ENCODE results near the gene MYL6B. TPM values are rescaled to one million over a fixed set of nuclear protein-coding genes. Genes with fewer than 3 reads are reported as not detected.
"Not testable (repeated sequence)": the region's sequence is repeated elsewhere in the genome, so short reads cannot be mapped to it uniquely, and the experiment has no call there.

Gene MYL6B
- total and polyA plus RNA-seq, 2 experiments from 2014 or later, result 96.9 to 164 TPM

- Mint-ChIP-seq H3K36me3 (ENCODE audit: low read depth) (peaks cover 20% of the 10 kb centered on the region), H3K4me3 (peak overlapping the region; percentile 22; the same call in 1 of the 3 replicates), H3K4me1 (peaks cover 27% of the 10 kb centered on the region), H3K27ac (peak overlapping the region; percentile 7; the same call in 1 of the 2 replicates), H3K27me3 (ENCODE audit: insufficient read depth, low read depth, poor library complexity) (peaks cover 15% of the 10 kb centered on the region), H3K9me3 (peaks cover 6% of the 10 kb centered on the region; the same call in 2 of the 3 replicates)
- no peak overlapping the region for H3K27ac ChIP-seq (ENCODE audit: low read depth)
- no peaks in the 10 kb centered on the region for H3K36me3 ChIP-seq (ENCODE audit: insufficient read depth)
- peaks cover 8% of the 10 kb centered on the region for H3K79me2 ChIP-seq (replicated peaks; ENCODE audit: insufficient read depth)
- ATAC-seq, result no peak
- H3K27me3 ChIP-seq (ENCODE audit: insufficient read depth), result no peaks in the 10 kb centered on the region
- 0 out of 2 replicates have a peak, but pooled peaks cover 5% of the 10 kb centered on the region for H3K9me2 ChIP-seq (ENCODE audit: insufficient read depth)
- peaks cover 4% of the 10 kb centered on the region for H3K4me1 ChIP-seq (ENCODE audit: insufficient read depth)
- peak; percentile 91 to 98 for TF ChIP-seq CTCF (conservative IDR thresholded peaks at IDR 0.05; ENCODE audit: low read depth in 2 of 2)
- no peak for TF ChIP-seq EZH2phosphoT487 (IDR thresholded peaks at IDR 0.05; ENCODE audit: unreplicated experiment)
- 0 out of 2 replicates have a peak, but pooled peaks have one; percentile 3 for TF ChIP-seq CREB1 (CRISPR knock-in tag; IDR thresholded peaks at IDR 0.05; ENCODE audit: low read depth)
- TF ChIP-seq ZNF114 (CRISPR knock-in tag; IDR thresholded peaks at IDR 0.05), result 0 out of 2 replicates have a peak, but pooled peaks have one; percentile 66
- no peak for TF ChIP-seq JUNB (IDR thresholded peaks at IDR 0.05; ENCODE audit: unreplicated experiment)
- H2AFZ ChIP-seq, result 0 out of 2 replicates have a peak overlapping the region, but pooled peaks have one; percentile 3
- no peak overlapping the region for H3K4me3 ChIP-seq
- H3K4me2 ChIP-seq, result no peak overlapping the region
- H4K20me1 ChIP-seq (replicated peaks; ENCODE audit: insufficient read depth), result no peaks in the 10 kb centered on the region; the same call in 1 of the 2 replicates
- peak; percentile 96 for DNase-seq (ENCODE audit: low spot score)
- H3F3A ChIP-seq (replicated peaks; ENCODE audit: low read depth), result peaks cover 5% of the 10 kb centered on the region; the same call in 1 of the 2 replicates
These were observed 40.7 kb downstream of the MYL6B start for GRCh38 chr12:56193025-56193578.

- H3K4me3 Mint-ChIP-seq; H3F3A ChIP-seq (replicated peaks; ENCODE audit: low read depth); H3K36me3 ChIP-seq (ENCODE audit: insufficient read depth); H3K9me3 Mint-ChIP-seq; H3K79me2 ChIP-seq (replicated peaks; ENCODE audit: insufficient read depth); H3K4me1 ChIP-seq (ENCODE audit: insufficient read depth); H3K27ac Mint-ChIP-seq; ATAC-seq; H3K27me3 ChIP-seq (ENCODE audit: insufficient read depth); H3K9me2 ChIP-seq (ENCODE audit: insufficient read depth); H4K20me1 ChIP-seq (replicated peaks; ENCODE audit: insufficient read depth); H2AFZ ChIP-seq; H3K4me3 ChIP-seq; H3K27ac ChIP-seq (ENCODE audit: low read depth): not testable (repeated sequence)
- H3K36me3 Mint-ChIP-seq (ENCODE audit: low read depth), result peaks cover 13% of the 10 kb centered on the region; the same call in 2 of the 3 replicates
- peak; percentile 45 for DNase-seq (ENCODE audit: low spot score)
- H3K4me1 Mint-ChIP-seq, result peaks cover 29% of the 10 kb centered on the region
- peaks cover 14% of the 10 kb centered on the region for H3K27me3 Mint-ChIP-seq (ENCODE audit: insufficient read depth, low read depth, poor library complexity)
- 0 out of 2 replicates have a peak overlapping the region, but pooled peaks have one; percentile 11 for H3K4me2 ChIP-seq
These were observed 44.6 kb downstream of the MYL6B start for GRCh38 chr12:56196818-56197550.

All from GM23338 (cell line).